GM18867 (cell line): ENCODE measurements around the gene GDI1.

ENCODE experiments used
- ATAC-seq: cut with Tn5 transposase; IDR thresholded peaks from one replicate; pipeline ENCODE4 v1.9.1; 2021; ENCODE audit warnings: mild to moderate bottlenecking, moderate library complexity; ENCODE audit not compliant: unreplicated experiment

GDI1 gene

GRCh38 chrX:154436374-154436982, 476 bp upstream of the GDI1 start:
- ATAC-seq = peak; percentile 44

- no peak for ATAC-seq
Measured at GRCh38 chrX:154437971-154438893, 1.3 kb downstream of the GDI1 start.

- no peak for ATAC-seq
Measured at GRCh38 chrX:154439841-154440240, 2.9 kb downstream of the GDI1 start.

GRCh38 chrX:154440623-154441357, 3.8 kb downstream of the GDI1 start:
- ATAC-seq = no peak

GRCh38 chrX:154441564-154441963, 4.6 kb downstream of the GDI1 start:
- no peak for ATAC-seq

GRCh38 chrX:154441984-154442707, 5.2 kb downstream of the GDI1 start:
- no peak for ATAC-seq

- ATAC-seq = no peak
Measured at GRCh38 chrX:154443479-154443910, 6.5 kb downstream of the GDI1 start.

GRCh38 chrX:154443992-154444754, 7.2 kb downstream of the GDI1 start, which contains the start of gene FAM50A:
Gene FAM50A (plus strand): TSS chrX:154444141. CDS start chrX:154444236, 95 bp downstream.
- ATAC-seq = peak; percentile 68

GRCh38 chrX:154444755-154445246, 7.8 kb downstream of the GDI1 start:
- ATAC-seq = no peak

- no peak for ATAC-seq
Measured at GRCh38 chrX:154445776-154446175, 8.8 kb downstream of the GDI1 start.

- ATAC-seq = no peak
Measured at GRCh38 chrX:154446430-154446829, 9.5 kb downstream of the GDI1 start.

- ATAC-seq = no peak
Measured at GRCh38 chrX:154448484-154448883, 11.5 kb downstream of the GDI1 start.

- no peak for ATAC-seq
Measured at GRCh38 chrX:154449618-154450017, 12.7 kb downstream of the GDI1 start.

GRCh38 chrX:154450312-154450711, 13.4 kb downstream of the GDI1 start:
- ATAC-seq = no peak

GRCh38 chrX:154452823-154453222, 15.9 kb downstream of the GDI1 start:
- no peak for ATAC-seq

- peak; percentile 60 for ATAC-seq
Measured at GRCh38 chrX:154457491-154458115, 20.6 kb downstream of the GDI1 start.

GRCh38 chrX:154458116-154458953, 21.4 kb downstream of the GDI1 start, which contains the start of gene PLXNA3:
Gene PLXNA3 (plus strand): TSS chrX:154458281. CDS start chrX:154460184, 1,903 bp downstream.
- peak; percentile 56 for ATAC-seq
